Fibroblast of skin of scalp (primary cell): ENCODE data around the gene IL23A. TPM values are rescaled to one million over a fixed set of nuclear protein-coding genes. Genes with fewer than 3 reads are reported as not detected.
"Not testable (repeated sequence)": the region's sequence is repeated elsewhere in the genome, so short reads cannot be mapped to it uniquely, and the experiment has no call there.

Experiments used
- DNase-seq: peaks from one replicate; pipeline ENCODE4 v3.0.0-alpha.2; 2013
- polyA plus RNA-seq, 2 experiments: library from polyadenylated mRNA; unstranded; fragments of 120-200 nt; gene quantifications; one replicate each; pipeline ENCODE4 v1.2.1, GENCODE V29; 2013; ENCODE audit not compliant: insufficient read length in 2 of 2

Gene IL23A, protein sequence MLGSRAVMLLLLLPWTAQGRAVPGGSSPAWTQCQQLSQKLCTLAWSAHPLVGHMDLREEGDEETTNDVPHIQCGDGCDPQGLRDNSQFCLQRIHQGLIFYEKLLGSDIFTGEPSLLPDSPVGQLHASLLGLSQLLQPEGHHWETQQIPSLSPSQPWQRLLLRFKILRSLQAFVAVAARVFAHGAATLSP
- polyA plus RNA-seq (2013, experiment 1 of 2; ENCODE audit: insufficient read length) = 0.33 TPM
- polyA plus RNA-seq (2013, experiment 2 of 2; ENCODE audit: insufficient read length) = 0.46 TPM

DNA sequence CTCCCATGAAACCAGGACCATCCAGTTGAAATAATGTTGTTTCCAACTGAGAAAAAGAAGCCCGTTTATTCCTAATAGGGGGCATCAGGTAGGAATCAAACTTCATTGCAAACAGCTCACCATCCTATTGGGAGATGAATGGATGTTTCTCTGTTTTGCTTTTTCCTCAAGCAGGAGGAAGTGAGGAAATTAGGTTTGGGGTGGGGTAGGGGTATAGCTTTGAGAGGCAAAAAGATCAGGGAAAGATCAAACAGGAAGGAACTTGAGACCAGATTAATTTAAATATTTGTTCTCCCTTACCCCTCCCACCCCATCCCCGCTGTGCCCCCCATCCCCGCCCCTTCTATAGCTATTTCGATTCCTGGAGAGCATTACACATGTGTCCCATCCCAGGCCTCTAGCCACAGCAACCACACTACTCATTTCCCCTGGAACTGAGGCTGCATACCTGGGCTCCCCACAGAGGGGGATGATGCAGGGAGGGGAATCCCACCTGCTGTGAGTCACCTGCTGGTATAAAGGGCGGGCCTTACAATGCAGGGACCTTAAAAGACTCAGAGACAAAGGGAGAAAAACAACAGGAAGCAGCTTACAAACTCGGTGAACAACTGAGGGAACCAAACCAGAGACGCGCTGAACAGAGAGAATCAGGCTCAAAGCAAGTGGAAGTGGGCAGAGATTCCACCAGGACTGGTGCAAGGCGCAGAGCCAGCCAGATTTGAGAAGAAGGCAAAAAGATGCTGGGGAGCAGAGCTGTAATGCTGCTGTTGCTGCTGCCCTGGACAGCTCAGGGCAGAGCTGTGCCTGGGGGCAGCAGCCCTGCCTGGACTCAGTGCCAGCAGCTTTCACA is at the start of gene IL23A:
Gene IL23A, plus strand, starts transcription at position 577 of the 850 bp plus-strand sequence. Its CDS starts 161 bp downstream, at position 738.
- DNase-seq = no peak

DNA sequence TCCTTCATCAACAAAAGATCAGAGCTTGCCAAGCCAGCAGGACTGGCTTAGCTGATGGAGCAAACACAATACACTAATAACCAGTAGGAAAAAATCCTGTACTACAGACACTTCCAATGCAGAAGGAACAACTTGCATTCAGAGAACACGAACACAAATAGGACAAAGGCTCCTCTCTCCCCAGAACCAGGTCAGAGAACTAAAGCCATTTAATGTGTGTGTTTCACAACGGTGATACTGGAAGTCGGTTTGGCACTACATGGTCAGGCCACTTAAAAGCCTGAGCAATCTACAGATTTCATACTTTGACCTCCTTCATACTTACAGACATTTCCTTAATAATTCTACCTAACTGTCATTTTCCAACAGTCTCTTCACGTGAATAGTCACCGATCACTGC is 44.9 kb upstream of the IL23A start:
- no peak for DNase-seq

DNA sequence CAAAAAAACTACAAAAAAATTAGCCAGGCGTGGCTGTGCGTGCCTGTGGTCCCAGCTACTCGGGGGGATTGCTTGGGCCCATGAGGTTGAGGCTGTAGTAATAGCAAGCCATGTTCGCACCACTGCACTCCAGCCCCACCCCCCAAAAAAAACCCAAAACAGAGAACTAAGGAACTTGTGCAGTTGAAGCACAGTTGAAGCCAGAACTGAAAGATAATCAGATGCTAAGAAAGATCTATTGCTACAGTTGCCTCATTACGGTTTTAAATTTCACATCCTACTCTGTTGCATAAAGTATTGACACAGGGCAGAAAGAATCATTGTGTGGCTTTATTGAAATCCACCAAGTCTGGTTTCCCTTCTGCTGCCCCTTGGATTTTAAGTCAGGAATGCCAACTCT is 42.4 kb upstream of the IL23A start:
- DNase-seq = no peak

DNA sequence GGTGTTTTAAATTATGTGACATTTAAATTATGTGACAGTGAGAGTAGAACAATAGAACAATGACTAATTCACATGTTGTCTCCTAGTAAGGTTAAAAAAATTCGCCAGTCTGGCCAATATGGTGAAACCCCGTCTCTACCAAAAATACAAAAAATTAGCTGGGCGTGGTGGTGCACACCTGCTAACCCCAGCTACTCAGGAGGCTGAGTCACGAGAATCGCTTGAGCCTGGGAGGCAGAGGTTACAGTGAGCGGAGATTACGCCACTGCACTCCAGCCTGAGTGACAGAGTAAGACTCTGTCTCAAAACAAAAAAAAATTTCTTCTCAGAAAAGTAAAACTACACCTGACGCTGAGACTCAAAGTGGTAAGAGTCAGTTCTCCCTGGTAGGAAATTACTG is 41.3 kb upstream of the IL23A start:
- DNase-seq = no peak

DNA sequence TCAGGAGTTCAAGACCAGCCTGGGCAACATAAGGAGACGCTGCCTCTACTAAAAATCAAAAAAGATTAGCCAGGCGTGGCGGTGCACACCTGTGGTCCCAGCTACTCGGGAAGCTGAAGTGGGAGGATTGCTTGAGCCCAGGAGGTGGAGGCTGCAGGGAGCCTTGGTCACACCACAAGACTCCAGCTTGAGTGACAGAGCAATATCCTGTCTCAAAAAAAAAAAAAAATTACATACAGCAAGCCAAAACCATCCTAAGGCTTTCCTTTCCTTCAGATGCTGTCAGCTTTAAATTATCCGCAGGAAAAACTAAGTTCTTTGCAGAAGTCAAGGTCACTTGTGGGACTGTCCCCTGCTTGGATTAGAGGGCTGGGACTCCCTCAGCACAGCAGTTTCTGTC is 39.9 kb upstream of the IL23A start:
- no peak for DNase-seq

DNA sequence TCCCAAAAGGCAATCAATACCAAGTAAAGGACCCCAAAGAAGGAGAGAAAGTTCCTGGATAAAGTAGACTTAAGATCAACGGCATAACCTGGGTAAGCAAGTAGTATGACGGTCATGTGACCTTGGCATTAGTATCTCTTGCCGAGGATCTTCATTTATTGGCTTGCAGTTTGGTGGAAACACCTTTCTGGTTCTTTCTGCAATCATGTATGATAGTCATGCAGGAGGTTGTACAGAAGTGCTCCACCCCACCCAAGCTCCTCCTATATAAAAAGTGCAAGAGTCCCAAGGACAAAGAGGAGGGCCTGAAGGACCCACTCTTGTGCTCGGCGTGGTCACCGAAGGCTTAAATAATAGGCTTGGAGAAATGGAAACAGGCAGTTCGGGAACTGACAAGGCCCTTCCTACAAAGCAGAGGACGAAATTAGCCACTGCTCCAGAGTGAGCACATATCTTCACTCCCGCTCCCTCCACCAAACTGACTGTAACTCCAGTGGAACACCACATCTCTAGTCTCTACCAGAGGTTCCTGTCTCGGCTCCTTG is 39.3 kb upstream of the IL23A start:
- no peak for DNase-seq

DNA sequence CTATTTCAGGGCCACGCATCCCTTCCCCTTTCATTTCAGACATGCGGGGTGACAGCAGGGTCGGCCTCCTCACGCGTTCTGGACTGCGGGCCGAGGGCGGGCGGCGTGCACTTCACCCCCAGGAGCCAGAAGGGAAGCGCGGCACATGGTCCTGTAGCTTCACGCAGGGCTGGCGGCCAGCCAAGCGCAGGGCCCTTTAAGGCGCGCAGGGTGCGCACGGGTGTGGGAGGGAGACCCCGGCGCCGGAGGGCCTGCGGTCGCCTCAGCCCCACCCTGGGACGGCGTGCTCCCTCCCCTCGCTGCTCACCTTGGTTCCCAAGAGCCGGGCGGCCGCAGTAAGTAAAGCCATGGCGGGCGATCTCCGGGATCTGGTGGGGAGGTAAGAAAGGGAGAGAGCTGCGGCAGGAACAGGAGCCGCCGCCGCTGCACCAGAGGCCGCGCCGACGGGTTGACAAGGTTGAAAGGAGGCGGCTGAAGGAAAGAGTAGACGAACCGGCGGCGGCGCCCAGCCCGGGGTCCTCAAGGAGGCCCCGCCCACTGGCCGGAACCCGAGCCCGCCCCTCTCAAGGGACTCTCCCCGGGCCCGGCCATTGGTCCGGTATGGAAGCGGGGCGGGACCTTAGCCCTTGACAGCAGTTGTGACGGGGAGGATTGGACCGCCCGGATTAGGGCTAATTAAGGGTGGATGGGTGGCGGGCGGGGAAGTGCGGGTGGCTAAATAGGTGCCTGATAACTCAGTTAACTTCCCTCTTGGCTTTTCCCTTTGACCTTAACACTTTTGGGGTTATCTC is 38.6 kb upstream of the IL23A start, which contains the start of gene CS:
Gene CS, minus strand, starts transcription at position 478 of the 791 bp plus-strand sequence. Its CDS starts 129 bp downstream, at position 349.
- peak; percentile 99 for DNase-seq

DNA sequence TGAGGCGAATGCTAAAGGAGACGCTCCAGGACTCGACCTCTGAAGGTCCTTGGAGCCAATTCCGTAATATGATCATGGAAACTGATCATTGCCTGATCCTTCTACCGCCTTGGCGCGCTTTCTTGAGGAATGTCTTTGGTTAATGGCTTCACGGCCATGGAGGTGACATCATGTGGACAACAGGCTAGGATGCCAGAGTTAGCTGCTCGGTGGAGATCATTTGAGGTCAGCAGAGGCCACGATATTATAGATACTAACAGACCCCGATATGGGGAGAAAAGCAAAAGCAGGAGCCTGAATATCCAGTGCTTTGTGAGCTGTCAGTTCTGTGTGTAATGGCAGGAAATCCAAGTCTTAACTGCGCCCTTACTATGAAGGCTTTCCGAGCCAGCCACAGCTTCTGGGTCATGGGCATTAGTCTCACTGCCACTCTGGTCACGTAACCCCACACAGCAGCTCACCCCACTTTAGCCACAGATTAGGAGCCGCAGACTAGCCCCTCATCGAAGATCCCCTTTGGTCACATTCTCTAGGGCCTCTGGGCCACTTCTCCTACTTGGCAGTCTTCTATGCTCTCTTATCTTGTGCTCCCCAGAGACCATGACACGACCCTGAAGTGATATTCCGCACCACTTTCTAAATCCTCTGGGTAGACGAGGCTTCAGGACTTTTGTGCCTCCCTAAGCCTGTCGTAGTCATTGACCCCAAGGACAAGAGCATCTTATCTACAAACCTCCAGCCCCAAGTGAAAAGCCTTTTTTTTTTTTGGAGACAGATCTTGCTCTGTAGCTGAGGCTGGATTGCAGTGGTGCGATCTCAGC is 37.8 kb upstream of the IL23A start:
- DNase-seq = no peak

DNA sequence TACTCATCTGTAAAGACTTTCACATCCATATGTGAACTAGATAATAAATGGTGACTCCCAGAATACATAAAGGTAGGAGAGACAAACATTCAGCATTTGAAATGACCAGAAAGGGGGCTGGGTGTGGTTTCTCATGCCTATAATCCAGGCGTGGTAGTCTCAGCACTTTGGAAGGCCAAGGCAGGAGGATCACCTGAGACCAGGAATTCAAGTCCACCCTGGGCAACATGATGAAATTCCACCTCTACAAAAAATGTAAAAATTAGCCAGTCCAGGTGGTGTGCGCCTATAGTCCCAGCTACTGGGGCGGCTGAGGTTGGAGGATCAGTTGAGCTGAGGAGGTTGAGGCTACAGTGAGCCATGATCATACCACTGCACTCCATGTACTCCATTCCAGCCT is 34.4 kb upstream of the IL23A start:
- DNase-seq = no peak

DNA sequence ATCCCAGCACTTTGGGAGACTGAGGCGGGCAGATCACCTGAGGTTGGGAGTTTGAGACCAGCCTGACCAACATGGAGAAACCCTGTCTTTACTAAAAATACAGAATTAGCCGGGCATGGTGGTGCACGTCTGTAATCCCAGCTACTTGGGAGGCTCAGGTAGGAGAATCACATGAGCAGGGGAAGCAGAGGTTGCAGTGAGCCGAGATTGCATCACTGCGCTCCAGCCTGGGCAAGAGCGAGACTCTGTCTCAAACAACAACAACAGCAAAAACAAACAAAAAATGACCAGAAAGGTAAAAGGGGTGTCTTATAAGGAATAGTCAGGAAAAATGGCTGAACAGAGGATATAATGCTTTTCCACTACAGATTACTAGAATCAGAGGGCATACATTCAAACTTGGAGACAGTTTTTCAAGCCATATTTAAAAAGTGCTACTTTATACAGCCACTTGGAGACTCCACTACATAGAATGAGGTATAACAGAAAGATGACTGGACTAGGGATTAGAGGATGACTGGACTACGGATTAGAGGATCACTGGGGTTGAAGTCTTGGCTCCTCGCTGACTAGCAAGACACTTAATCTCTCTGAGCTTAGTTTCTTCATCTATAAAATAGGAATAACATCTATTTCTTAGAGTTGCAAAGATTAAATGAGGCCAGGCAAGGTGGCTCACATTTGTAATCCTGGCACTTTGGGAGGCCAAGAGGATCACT is 33.7 kb upstream of the IL23A start:
- no peak for DNase-seq

DNA sequence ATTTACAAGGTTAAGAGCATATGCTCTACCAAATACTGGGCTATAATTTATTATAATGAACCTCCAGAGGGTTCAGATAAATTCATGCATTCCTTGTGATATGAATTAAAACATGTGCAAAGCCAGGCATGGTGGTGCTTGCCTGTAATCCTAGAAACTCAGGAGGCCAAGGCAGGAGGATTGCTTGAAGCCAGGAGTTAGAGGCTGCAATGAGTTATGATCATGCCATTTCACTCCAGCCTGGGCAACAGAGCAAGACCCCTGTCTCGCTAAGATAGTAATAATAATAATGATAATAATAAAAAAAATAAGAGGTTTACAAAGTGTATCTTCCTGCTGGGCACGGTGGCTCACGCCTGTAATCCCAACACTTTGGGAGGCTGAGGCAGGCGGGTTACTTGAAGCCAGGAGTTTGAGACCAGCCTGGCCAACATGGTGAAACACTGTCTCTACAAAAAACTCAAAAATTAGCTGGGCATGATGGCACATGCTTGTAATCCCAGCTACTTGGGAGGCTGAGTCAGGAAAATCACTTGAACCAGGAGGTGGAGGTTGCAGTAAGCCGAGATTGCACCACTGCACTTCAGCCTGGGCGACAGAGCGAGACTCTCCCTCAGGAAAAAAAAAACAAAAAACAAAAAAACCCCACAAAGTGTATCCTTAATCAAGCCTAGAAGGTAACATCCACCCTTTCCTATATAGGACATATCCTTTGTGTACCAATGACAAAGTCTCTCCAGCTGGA is 31.3 kb upstream of the IL23A start:
- DNase-seq = no peak

DNA sequence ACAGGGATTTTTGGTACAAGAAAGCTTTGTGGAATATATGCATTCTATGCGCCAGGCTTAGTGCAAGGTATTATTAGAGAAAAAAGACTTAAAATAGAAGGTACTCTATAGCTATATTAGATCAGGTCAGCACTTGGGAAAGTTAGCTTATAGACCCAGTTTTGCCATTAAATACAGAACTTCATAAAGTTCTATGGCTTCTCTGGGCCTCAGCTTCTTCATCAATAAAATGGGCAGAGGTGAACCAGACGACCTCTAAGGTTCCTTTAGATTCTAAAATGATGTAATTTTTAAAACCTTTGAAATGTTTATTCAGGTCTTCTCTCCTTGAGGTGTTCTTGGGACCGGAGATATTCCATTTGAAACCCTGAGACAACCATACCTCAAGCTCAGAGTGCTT is 30.0 kb upstream of the IL23A start:
- DNase-seq = no peak

DNA sequence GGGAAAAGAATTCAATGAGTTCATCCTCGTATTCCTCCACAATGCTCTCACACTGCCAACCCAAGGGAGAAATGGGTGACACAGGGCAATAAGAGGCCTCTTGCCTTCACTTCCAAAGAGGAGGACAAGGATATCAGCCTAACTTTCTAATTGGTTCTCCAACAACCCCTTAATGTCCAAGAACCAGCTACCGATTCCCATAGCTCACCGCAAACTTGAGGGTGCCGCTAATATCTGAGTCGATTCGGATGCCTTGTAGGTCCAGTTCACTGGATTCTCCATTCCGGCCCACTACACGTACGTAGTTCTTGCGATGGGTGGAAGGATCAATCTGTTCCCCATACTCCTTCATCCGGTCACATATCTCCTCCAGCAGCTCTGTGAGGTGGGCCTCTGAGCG is 27.7 kb upstream of the IL23A start:
- no peak for DNase-seq

DNA sequence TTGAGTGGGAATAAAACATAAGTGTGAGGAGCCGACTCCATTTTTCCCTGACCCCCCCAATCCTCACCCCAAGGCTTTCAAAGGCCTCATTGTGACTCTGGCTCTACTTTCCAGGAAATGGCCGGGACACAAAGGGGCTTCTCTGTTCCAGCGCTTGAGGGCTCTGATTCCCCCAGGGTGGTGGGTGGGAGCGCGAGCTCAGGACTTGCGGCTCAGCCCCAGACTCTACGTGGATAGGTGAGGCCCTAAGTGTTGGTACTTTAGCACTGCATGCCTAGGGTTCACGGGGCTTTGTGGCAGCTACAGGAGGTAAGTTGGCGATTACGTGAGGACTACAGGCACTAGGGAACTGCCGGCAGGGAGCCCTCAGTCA is 23.4 kb upstream of the IL23A start:
- DNase-seq = no peak

DNA sequence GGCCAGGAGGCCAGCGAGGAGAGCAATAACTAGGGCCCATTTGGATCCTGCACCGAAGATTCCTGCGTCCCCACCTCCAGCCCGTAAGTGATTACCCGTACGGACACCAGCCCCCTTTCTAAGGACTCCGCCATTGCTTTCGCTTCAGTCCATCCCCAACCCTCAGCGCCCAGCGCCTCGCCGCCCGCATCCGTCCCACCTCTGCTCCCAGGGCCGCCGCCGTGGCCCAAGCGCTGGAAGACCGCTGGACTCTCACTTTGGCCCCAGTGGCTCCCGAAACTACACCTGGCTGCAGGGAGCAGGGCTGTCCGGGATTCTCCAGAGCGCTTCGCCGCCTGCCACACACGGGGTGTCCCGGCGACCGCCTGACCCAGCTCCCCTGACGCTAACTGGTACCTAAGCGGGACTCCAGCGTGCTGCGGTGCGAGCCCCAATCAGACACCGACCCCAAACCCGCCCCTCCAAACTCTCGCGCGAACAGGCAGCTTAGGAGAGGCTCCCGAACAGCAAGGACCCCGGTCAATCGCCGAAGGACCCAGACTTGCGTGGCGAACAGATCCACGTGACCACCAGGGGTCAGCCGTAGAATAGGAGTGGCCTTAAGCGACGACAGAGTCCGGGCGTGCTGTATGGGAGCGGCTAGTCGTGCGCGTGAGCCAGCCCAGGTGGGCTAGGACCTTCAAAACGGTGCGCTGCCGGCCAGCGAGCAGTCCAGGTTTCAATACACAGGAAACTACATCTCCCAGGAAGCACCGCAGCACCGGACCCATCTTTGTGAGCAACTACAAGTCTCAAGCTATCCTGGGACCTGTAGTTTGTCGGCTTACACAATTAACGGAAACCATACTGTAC is 22.8 kb upstream of the IL23A start, which contains the start of gene CNPY2:
Gene CNPY2, minus strand, starts transcription at position 367 of the 852 bp plus-strand sequence. CDS start 771 bp downstream, outside the sequence.
- DNase-seq = peak; percentile 97

DNA sequence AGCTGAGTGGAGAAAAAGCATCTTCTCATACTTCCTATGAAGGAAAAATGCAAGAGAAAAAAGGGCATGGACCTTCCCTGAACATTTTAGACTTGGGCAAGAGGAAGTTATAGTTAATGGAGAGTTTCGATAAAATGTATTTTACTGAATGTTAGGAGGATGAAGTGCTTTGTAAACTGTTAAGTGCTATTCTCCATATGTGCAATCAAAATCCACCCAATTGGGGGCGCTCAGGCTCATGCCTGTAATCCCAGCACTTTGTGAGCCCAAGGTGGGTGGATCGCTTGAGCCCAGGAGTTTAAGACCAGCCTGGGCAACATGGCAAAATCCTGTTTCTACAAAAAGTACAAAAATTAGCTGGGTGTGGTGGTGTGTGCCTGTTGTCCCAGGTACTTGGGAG is 21.0 kb upstream of the IL23A start:
- DNase-seq = no peak

DNA sequence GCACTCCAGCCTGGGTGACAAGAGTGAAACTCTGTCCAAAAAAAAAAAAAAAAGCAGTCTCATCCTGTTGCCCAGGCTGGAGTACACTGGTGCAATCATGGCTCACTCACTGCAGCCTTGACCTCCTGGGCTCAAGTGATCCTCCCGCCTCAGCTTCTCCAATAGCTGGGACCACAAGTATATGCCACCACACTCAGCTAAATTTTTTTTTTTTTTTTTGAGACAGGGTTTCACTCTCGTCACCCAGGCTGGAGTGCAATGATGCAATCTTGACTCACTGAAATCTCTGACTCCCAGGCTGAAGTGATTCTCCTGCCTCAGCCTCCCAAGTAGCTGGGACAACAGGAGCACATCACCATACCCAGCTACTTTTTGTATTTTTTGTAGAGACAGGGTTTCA is 17.7 kb upstream of the IL23A start:
- no peak for DNase-seq

DNA sequence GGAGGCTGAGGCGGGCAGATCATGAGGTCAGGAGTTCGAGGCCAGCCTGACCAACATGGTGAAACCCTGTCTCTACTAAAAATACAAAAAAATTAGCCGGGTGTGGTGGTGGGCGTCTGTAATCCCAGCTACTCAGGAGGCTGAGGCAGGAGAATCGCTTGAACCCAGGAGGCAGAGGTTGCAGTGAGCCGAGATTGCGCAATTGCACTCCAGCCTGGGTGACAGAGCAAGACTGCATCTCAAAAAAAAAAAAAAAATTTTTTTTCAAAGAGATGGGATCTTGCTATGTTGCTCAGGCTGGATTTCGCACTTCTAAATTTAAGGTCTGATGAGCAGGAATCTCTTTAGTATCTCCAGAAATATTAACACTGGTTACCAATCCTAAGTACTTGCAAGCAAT is 17.1 kb upstream of the IL23A start:
- DNase-seq = not testable (repeated sequence)

DNA sequence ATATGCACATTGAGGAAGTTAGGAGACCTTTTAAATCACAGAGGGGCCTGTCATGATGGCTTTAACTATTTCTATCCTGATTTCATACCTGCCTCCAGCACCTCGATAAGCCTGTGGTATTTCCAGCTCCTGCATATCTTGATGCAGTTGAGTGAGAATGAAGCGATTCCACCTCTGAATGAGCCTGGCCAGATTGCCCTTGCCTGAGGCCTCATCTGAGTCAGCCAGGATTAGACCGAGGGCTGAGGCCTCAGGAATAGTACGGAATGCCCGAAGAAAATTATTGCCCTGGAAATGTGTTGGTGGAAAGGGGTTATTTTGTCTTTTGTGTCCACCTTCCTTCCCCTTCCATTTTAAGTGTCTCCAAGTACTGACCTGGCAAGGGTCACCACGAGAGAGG is 14.5 kb upstream of the IL23A start:
- no peak for DNase-seq
